Coronary artery (tissue), 2 donors: ENCODE results near the gene OXNAD1.

ENCODE experiments used
- DNase-seq: peaks from one replicate; pipeline ENCODE4 v3.0.0-alpha.2; 2017; ENCODE audit warnings: low spot score
- H3K27ac ChIP-seq, 2 donors: fragments of 200-600 bp; sonication (generic); one replicate each; pipeline ENCODE4 v1.5.1; 2016 to 2019
- H3K4me3 ChIP-seq: fragments of 200-600 bp; sonication (generic); 2 replicates; pipeline ENCODE4 v1.5.1; 2016; ENCODE audit warnings: mild to moderate bottlenecking, moderate library complexity
- TF ChIP-seq, protein P1 (sequence below): fragments of 200-600 bp; sonication (generic); IDR thresholded peaks from one replicate; pipeline ENCODE4 v1.5.1; 2019; ENCODE audit warnings: antibody characterized with exemption

OXNAD1 gene

GRCh38 chr3:16300881-16301359, 35.9 kb downstream of the OXNAD1 start:
- no peak overlapping the region for H3K27ac ChIP-seq
- DNase-seq = no peak
- H3K4me3 ChIP-seq = no peak overlapping the region
- TF ChIP-seq, protein P1, sequence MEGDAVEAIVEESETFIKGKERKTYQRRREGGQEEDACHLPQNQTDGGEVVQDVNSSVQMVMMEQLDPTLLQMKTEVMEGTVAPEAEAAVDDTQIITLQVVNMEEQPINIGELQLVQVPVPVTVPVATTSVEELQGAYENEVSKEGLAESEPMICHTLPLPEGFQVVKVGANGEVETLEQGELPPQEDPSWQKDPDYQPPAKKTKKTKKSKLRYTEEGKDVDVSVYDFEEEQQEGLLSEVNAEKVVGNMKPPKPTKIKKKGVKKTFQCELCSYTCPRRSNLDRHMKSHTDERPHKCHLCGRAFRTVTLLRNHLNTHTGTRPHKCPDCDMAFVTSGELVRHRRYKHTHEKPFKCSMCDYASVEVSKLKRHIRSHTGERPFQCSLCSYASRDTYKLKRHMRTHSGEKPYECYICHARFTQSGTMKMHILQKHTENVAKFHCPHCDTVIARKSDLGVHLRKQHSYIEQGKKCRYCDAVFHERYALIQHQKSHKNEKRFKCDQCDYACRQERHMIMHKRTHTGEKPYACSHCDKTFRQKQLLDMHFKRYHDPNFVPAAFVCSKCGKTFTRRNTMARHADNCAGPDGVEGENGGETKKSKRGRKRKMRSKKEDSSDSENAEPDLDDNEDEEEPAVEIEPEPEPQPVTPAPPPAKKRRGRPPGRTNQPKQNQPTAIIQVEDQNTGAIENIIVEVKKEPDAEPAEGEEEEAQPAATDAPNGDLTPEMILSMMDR = no peak

- no peak overlapping the region for H3K27ac ChIP-seq
- TF ChIP-seq, protein P1 = no peak
- DNase-seq = no peak
- no peak overlapping the region for H3K4me3 ChIP-seq
Observed at GRCh38 chr3:16301507-16301906, 36.5 kb downstream of the OXNAD1 start.

GRCh38 chr3:16302082-16302631, 37.1 kb downstream of the OXNAD1 start:
- no peak for DNase-seq
- no peak overlapping the region for H3K4me3 ChIP-seq
- TF ChIP-seq, protein P1 = no peak
- no peak overlapping the region for H3K27ac ChIP-seq

GRCh38 chr3:16303037-16303575, 38.1 kb downstream of the OXNAD1 start:
- Histone ChIP-seq H3K4me3 (no peak overlapping the region), H3K27ac (no peak overlapping the region)
- no peak for DNase-seq
- TF ChIP-seq, protein P1 = no peak

- no peak overlapping the region for H3K4me3 ChIP-seq
- H3K27ac ChIP-seq = no peak overlapping the region
- DNase-seq = no peak
- TF ChIP-seq, protein P1 = no peak
Observed at GRCh38 chr3:16304061-16305010, 39.3 kb downstream of the OXNAD1 start.

DNA sequence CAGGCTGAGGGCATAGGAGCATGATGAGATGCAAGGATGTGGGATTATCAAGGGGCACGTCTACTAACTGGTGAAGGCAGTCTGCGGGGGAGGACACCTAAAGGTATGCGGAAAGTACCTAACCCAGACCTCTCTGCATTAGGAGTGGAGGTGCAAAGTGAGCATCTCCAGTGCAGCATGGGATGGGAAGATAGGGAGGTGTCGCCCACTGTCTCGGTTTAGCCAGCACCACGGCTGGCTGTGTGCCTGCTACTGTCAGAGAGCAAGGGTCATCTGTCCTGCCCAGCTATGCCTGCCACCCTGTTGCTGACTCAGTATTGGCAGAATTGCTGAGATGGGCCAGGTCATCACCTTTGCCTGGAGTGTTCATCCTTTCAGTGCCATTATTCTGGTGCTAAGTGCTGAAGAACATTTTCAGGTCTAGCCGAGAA, 40.1 kb downstream of the OXNAD1 start:
- no peak overlapping the region for H3K4me3 ChIP-seq
- DNase-seq = no peak
- no peak overlapping the region for H3K27ac ChIP-seq
- TF ChIP-seq, protein P1 = no peak
